Measurements from ENCODE around the gene GSK3B.

GSK3B gene

DNA sequence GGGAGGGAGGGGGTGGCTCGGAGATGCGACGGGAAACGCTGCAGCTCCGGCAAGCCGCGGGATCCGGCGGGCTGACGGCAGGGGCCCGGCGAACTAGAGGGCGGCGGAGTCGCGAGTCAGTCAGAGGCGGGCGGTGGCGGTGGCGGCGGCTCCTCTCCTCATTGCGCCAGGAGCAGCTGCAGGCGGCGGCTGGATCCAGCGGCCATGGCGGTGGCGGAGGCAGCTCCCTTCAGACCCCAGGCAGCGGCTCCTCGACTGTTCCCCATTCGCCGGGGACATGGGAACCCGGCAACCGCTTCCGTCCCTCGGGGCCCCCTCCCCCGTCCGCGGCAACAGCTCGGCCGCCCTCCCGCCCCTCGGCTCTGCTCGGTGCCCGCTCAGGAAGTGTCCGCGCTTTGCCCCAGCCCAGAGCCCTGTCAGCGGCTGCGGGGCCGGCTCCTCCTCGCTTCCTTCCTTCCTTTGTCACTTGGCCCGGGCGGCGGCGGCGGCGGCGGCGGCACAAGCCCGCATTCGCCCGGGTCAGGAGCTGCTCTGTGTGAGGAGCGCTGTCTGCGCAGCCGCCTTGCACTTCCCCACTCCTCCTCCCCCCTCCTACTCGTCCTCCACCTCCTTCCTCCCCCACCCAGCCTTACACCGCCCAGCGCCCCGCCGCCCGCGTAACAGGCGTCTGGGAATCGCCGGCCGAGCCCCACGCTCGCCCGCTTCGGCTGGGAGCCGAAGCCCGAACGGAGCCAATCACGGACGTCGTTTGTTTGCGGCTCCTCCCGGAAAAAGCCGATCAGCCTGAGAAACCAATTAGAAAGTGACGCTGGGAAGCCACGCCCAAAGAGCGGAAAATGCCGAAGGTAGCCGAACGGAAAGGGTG, at the start of gene GSK3B:
TSS of gene GSK3B (minus strand) at position 537 of the 865 bp plus-strand sequence. CDS start 1,013 bp downstream, outside the sequence.
- DNase-seq = peak; percentile 88

DNA sequence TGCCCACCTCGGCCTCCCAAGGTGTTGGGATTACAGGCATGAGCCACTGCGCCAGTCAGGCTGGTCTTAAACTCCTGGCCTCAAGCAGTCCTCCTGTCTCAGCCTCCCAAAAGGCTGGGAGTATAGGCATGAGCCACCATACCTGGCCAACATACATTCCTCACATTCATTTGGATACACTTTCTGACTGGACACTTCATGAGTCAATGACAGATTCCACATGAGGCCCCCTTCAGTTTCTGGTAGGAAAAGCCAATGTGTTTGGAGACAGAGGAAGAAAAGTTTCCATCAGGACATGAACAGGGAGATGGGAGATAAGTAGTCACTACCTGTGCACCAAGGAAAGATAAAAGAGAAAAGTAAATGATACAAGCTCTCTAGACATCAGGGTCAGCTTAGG, 49.4 kb upstream of the GSK3B start:
- DNase-seq = no peak

DNA sequence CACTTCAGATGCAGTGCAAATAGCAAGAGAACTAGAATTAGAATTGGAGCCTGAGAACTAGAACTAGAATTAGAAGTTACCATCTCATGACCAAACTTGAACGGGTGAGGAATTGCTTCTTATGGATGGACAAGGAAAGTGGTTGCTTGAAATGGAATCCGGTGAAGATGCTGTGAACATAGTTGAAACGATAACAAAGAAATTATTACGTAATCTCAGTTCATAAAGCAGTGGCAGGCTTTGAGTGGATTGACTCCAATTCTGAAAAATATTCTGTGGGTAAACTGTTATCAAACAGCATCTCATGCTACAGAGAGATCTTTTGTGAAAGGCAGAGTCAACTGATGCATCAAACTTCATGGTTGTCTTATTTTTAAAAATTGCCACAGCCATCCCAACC, 48.0 kb upstream of the GSK3B start:
- DNase-seq = no peak

- no peak for DNase-seq
Measured at GRCh38 chr3:120140098-120140742, 46.0 kb upstream of the GSK3B start.

DNA sequence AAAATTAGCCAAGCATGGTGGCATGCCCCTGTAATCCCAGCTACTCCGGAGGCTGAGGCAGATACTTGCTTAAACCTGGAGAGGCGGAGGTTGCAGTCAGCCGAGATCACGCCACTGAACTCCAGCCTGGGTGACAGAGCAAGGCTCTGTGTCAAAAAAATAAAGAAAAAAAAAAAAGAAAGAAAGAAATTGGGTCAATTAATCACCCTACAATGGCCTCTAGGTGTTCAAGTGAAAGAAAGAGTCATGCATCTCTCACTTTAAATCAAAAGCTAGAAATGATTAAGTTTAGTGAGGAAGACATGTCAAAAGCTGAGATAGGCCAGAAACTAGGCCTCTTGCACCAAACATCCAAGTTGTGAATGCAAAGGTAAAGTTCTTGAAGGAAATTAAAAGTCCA, 44.9 kb upstream of the GSK3B start:
- no peak for DNase-seq

- DNase-seq = peak; percentile 19
Measured at GRCh38 chr3:120137548-120137947, 43.3 kb upstream of the GSK3B start.

- DNase-seq = no peak
Measured at GRCh38 chr3:120130656-120131055, 36.4 kb upstream of the GSK3B start.

- DNase-seq = no peak
Measured at GRCh38 chr3:120129718-120130513, 35.7 kb upstream of the GSK3B start.

GRCh38 chr3:120129051-120129450, 34.8 kb upstream of the GSK3B start:
- no peak for DNase-seq

GRCh38 chr3:120125992-120126391, 31.7 kb upstream of the GSK3B start:
- no peak for DNase-seq

- no peak for DNase-seq
Measured at GRCh38 chr3:120119846-120120510, 25.7 kb upstream of the GSK3B start.

DNA sequence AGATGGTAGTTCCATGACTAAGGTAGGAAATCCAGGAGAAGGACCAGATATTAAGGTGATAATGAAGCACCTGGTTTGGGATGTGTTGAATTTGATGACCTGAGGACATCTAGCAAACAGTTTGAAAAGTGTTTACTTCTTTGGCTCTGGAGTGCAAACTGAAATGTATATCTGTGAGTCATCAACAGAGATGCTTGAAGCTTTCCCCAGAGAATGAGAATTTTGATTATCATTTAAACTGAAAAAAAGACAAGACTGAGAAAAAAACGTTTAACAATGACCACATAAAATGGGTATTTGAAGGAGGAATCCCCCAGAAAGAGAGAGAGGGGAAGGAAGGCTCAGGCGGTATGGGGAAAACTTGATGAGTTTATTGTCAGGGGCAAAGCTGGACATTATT, 20.7 kb upstream of the GSK3B start:
- DNase-seq = no peak

GRCh38 chr3:120114376-120114775, 20.1 kb upstream of the GSK3B start:
- DNase-seq = no peak

- DNase-seq = no peak
Measured at GRCh38 chr3:120113128-120114116, 19.2 kb upstream of the GSK3B start.

DNA sequence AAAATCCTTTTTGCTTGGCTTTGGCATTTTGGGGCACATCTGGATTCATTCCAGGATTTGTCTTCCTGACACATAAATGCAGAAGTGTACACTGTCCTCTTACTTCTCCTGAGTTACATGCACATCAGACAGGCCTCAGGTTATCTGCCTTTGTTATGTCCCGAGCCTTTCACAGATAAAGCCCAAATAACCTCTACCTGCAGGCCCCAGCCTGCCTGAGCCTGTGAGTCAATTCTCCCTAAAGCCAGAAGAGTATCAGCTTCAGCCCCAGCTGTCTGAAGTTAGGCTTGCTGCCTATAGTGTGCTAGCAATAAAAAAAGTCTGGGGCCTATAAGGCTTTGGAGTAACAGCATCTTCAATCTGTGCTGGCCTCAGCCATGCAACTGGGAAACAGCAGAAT, 17.7 kb upstream of the GSK3B start:
- DNase-seq = no peak

DNA sequence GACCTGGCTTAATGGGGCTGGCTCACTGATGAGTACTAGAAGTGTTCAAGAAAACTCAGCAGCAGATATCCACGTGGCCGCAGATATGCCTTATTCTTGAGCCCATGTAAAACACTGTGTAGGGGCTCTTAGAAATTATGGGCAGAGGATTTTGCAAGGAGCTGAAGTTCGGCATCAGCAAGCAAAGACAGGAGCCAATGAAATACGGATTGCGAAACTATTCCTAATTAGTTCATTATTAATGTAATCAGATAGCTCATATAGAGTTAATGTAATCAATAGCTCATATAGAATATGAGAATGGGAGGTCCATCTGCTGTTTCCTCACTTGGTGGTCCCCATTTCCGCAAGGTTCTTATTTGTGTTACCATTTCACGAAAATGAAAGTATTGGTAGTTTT, 9.0 kb upstream of the GSK3B start:
- no peak for DNase-seq

GRCh38 chr3:120102674-120103073, 8.4 kb upstream of the GSK3B start:
- peak; percentile 92 for DNase-seq

DNA sequence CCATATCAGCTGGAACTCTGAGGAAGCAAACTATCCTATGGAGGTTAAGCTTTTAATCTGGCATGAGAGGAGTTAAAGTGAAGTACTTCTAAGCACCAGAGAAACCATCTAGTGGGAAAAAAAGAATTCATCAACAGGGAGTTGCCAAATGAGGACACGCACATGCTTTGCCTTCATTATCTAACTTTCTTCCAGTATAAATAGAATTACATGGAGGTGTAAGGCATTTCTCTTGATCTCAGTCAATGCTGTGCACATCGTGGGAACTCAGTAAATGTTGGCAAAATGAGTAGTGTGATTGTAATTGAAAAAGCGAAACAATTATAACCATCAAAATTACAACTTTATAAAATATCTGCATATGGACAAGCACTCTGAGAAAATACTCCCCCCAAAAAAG, 8.0 kb upstream of the GSK3B start:
- no peak for DNase-seq

DNA sequence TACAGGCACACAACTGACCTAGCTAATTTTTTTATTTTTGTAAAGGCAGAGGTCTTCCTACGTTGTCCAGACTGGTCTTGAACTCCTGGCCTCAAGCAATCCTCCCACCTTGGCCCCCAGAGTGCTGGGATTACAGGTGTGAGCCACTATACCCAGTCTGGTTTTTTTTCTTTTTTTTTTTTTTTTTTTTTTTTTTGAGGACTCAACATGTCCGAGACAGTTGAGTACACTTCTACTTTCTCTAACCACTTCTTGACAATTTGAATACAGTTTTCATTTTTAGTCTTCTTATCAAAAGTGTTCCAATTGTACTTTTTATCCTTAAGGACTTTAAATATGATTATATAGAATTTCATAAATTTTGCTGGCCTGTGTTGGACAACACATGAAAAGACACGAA, 7.4 kb upstream of the GSK3B start:
- DNase-seq = no peak

GRCh38 chr3:120100711-120101110, 6.5 kb upstream of the GSK3B start:
- DNase-seq = no peak

DNA sequence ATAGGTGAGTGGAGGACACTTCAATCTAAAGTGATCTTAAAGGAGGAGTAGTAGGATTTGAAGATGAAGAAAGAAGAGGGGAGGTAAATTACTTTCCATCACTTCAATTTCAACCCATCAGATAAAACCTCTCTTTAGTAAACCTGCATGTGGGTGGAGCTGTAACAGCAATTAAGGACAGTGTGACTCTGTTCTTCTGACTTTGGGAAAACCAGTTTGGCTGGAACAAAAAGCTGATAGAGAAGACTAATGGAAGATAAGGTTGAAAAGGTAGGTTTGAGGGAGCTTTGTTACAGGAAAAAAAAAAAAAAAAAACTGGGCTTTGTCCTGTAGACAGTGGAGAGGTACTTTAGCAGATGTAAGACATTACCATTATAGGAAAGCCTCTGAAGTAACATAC, 4.5 kb upstream of the GSK3B start:
- no peak for DNase-seq

DNA sequence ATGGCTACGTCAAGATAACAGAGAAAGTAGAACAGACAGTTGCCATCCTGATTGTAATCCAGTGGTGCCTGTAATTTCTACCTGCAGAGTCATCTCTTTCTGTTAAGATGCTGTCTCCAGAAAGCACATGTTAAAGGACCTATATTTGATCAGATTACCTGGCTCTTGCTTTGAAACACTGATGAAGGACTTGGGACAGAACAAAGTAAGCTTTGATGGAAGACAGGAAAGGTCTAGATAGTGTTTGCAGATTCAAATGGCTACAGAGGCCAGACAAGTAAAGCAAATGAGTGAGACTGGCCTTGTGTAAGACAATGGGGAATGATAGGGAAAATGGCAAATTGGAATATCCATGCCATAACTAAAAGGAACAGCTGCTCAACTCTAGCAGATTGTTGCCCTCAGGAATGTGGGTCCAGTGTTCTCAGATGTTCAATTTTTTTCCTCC, 1.8 kb upstream of the GSK3B start:
- DNase-seq = no peak

All from COR-L47 (cell line).